HG03066 (cell line): Measurements from ENCODE around the gene CTRL.
"Not testable (repeated sequence)": the region's sequence is repeated elsewhere in the genome, so short reads cannot be mapped to it uniquely, and the experiment has no call there.

Source experiments
- ATAC-seq: cut with Tn5 transposase; IDR thresholded peaks from one replicate; pipeline ENCODE4 v1.9.1; 2021; ENCODE audit warnings: low read depth; ENCODE audit not compliant: unreplicated experiment

Gene CTRL

GRCh38 chr16:67927131-67927941, 4.3 kb downstream of the CTRL start:
- no peak for ATAC-seq

- ATAC-seq: no peak
Measured at GRCh38 chr16:67926181-67926750, 5.4 kb downstream of the CTRL start.

- no peak for ATAC-seq
Measured at GRCh38 chr16:67924140-67924906, 7.3 kb downstream of the CTRL start.

- no peak for ATAC-seq
Measured at GRCh38 chr16:67923414-67924116, 8.1 kb downstream of the CTRL start.

- ATAC-seq: no peak
Measured at GRCh38 chr16:67922740-67923139, 8.9 kb downstream of the CTRL start.

- ATAC-seq: no peak
Measured at GRCh38 chr16:67922221-67922620, 9.4 kb downstream of the CTRL start.

- no peak for ATAC-seq
Measured at GRCh38 chr16:67919622-67920221, 11.9 kb downstream of the CTRL start.

GRCh38 chr16:67917852-67918236, 13.8 kb downstream of the CTRL start:
- no peak for ATAC-seq

GRCh38 chr16:67917140-67917851, 14.4 kb downstream of the CTRL start:
- ATAC-seq: no peak

GRCh38 chr16:67915831-67916723, 15.6 kb downstream of the CTRL start:
- ATAC-seq: no peak

GRCh38 chr16:67915496-67915769, 16.2 kb downstream of the CTRL start:
- not testable (repeated sequence) for ATAC-seq

GRCh38 chr16:67914758-67915495, 16.7 kb downstream of the CTRL start:
- no peak for ATAC-seq

- no peak for ATAC-seq
Measured at GRCh38 chr16:67910158-67910557, 21.5 kb downstream of the CTRL start.

- ATAC-seq: no peak
Measured at GRCh38 chr16:67909056-67909742, 22.5 kb downstream of the CTRL start.

- no peak for ATAC-seq
Measured at GRCh38 chr16:67907397-67908180, 24.1 kb downstream of the CTRL start.

GRCh38 chr16:67902831-67903230, 28.8 kb downstream of the CTRL start:
- no peak for ATAC-seq

- ATAC-seq: no peak
Measured at GRCh38 chr16:67901734-67902133, 29.9 kb downstream of the CTRL start.
